Measurements from ENCODE around the gene TMEM184B.

The TMEM184B gene

DNA sequence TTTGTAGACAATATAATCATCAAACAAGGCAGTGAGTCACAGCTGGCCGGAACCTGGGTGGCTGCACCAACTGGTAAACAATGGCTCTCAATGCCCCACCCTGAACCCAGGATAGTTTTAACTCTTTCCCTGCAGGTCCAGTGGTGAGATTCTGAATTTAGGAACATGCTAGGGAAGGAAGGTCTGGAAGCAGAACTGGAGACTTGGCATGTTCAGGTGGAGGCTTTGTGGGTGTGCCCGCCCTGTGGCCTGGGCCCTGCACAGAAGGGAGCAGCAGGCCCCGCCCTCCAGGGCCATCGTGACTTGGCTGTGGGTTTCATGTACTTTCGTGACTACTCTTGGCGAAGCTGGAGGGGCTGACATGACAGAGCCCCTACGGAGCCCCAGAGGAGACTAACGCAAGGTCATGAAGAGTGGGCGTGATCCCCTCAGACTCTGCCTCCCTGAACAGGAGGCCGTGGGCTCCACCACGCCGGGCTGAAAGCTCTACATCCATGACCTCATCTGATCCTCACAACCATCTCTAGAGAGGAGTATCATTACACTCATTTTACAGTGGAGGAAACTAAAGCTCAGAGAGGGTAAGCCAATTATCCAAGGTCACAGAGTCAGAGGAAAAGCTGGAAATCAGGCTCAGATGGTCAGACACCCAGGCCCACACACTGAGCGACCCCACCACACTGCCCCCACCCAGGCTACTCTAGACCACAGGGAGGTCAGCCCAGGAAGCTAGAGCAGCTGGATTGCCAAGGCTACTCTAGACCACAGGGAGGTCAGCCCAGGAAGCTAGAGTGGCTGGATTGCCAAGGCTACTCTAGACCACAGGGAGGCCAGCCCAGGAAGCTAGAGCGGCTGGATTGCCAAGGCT, 43.7 kb downstream of the TMEM184B start:
- in situ Hi-C loops (cut with MboI; ENCODE audit: low sequenced_read_pairs) = no loop called here

DNA sequence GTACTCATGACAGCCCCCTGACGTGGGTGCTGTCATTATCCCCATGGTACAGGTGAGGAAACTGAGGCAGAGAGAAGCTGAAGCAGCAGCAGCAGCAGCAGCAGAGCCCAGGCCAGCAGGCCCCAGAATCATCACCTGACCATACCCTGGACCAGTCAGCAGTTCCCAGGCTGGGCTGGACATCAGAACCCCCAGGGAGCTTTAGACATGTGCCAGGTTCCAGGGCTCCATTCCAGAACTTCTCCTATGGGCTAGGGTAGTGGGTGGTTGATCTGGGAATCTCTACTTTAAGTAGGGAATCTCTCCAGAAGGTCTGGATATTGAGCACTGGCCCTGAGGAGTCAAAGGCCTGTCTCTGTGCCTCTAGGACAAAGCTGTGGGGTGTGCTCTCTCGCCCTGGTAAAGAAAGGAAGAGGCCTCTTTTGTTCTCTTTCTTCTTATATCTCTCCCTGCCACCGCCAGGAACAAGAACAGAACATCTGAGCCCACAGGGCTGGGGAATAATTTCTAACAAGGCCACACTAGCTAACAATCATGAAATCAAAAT, 44.4 kb downstream of the TMEM184B start:
- in situ Hi-C loops (cut with MboI; ENCODE audit: low sequenced_read_pairs) = no loop called here

DNA sequence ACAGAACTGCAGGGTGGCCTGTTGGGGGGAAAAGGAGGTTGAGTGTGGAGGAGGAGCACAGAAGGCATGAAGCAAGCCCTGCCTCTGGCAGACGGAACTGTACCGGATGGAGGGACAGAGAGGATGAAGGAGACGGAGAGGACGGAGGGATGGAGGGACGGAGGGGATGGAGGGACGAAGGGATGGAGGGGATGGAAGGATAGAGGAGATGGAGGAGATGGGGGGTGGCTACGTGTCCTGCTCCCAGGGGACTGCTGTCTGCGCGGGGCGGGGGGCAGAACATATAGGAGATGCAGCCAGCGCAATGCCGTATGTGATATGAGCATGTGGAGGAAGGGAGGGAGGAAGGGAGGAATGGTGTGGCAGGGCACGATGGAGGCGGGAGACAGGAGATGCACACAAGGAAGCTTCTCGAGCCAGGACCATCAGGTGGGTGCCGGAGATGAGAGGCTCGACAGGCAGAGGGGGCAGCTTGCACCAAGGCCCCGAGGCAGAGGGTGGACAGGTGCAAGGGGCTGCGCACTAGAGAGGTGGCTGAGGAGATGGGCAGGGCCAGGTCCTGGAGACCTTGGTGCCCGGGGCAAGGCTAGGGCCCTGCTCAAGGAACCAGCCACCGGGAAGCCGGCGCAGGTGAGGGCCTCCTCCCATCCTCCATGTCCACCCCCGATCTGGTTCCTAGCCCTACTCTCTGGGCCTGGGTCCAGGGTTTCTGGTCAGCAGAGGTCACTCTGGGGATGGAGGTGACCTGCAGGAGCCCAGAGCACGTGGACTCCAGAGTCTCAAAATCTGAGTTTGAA, 45.8 kb downstream of the TMEM184B start:
- in situ Hi-C loops (cut with MboI; ENCODE audit: low sequenced_read_pairs) = no loop called here

DNA sequence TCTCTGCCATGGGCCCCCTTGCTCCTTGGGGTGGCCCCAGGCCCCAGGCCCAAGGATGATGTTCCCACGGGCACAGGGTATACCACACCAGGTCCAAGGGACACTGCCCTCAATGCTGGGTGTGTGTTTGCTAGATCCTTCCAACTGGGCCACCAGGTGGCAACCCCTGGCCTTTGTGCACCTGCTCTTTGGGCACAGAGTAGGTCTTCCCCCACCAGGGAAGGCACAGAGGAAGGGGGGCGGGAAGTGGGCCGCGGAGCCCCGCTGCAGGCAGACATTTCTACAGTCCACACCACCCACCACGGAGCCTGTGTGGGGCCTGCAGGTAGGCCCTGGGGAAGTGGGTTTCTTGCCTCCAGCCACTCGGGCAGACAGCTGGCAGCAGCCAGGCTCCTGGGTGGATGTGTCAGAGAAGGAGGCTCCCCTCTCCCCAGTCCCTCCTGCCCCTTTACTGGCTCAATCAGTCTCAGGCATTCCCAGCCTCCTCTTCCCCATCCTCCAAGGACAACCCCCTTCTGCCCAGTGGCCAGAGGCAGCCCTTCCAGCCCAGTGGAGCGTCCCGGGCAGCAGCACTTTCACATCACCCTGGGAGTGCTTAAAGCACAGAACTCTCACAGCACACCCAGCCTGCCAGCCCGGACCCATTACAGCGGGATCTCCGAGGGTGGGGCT, 49.4 kb downstream of the TMEM184B start:
- in situ Hi-C loops (cut with MboI; ENCODE audit: low sequenced_read_pairs) = no loop called here

DNA sequence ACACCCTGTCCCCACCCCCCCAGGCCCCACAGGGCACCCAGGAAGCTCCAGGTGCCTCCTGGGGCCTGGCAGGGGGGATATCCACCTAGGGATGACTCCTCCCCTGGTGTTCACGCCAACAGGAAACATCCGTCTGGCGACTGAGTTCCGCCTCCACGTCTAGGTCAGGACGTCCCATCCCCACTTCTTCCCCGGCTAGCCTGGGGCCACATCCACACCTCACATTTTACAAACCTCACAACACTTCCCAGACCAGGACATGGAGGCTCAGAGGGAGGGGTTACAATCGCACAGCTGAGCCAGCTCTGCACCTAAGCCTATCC, 50.1 kb downstream of the TMEM184B start:
- in situ Hi-C loops (cut with MboI; ENCODE audit: low sequenced_read_pairs) = no loop called here

DNA sequence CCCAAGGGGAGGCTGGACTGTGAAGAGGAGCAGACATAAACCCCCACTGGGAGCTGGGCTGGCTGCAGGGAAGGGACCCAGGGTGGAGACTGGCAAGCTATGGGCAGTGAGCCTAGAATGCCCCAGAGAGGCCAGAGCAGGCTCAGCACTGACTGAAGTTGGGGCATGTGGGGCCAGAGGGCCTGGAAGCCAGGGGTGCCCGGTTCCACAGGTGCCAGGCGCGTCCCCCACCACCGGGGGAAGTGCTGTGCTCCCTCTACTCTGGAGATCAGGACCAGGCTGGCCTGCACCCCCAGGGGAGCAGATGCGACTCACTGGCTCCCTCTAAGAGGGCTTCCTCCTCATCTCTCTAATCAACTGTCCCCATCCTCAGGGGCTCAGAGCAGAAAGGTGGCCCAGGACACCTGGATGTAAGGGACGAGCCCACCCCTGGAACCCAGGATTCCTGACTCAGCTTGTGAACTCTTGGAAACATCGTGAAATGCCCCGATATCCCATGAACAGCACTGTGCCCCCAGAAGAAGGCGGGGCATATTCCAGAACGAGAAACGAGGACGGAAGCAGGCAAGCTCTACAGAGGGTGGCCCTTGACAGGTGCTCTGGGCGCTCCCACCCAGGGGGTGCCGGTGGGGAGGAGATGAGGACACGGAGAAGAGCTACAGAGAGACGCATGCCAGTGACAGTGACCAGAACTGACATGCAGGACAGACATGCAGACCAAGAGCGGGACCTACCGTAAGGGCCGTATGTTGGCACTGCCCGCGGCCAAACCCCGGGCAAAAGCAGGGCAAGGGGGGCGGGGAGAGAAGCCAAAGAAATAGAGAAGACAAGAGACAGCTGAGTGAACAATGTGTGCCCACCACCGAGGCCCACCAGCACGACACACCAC, 50.7 kb downstream of the TMEM184B start:
- in situ Hi-C loops (cut with MboI; ENCODE audit: low sequenced_read_pairs) = no loop called here

DNA sequence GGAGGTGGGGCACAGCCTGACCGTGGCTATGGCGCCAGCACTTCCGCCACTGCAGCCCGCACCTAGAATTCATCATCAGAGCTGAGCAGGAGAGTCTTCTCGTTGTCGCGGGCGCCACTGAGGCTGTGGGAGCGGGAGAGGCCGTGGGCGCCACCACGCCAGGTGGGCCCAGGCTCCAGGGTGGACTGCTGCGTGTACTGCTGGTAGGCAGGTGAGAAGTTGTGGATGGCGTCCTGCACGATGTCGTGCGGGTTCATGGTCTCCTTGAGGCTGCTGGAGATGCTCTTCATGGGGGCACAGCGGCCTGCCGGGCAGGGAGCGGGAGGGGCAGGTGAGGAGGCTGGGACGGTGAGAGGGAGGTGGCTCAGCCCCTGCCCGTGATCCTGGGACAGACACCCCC, 51.4 kb downstream of the TMEM184B start:
- in situ Hi-C loops (cut with MboI; ENCODE audit: low sequenced_read_pairs) = no loop called here

DNA sequence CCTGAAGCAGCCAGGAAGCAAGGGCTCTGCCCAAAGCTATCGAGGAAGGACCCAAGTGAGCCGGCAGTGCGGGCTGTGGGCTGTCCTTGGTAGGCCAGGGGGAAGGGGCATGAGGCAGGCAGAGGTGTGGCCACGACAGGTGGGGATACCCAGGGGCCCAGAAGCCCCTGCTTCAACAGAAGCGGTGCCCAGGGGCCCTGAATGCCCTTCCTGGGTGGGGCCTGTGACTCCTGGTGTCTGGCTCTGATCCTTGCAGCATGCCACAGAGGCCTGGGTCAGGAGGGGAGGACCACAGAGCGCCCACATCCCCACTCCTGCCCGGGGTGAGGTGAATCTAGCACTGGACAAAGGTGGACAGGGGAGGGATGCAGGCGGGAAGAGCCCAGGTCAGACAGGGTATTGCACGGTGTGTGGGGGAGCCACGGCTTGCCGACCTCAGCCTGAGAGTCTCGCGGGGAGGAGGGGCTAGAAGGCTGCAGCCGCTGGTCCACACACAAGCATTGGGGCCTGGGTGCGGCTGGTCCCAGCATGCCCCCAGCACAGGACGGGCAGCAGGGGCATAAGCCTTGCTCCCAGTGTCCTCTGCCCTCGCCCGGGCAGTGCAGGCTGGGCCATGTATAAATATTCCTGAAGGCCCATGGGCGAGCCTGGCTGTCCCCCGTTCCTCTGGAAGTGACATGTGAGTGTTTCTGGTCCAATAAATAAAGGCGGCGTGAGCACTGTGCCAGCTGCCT, 52.0 kb downstream of the TMEM184B start:
- in situ Hi-C loops (cut with MboI; ENCODE audit: low sequenced_read_pairs) = no loop called here

DNA sequence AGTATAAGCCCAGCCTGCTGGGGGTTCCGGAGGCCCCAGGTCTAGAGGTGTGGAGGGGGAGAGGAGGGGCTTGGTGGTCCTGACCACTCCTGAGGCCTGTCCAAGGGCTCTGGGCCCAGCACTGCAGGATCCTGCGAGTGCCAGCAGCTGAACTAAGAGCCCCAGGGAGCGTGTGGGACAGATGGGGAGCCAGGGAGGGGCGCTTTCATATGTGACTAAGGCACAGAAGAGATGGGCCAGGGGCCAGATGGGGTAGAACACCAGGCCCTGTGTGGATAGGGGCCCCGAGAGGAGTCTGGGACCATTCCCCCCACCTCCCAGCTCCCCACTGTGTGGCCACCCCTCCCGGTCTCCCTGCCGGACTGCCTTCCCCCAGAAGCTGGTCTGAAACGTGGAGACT, 52.6 kb downstream of the TMEM184B start:
- in situ Hi-C loops (cut with MboI; ENCODE audit: low sequenced_read_pairs) = no loop called here

DNA sequence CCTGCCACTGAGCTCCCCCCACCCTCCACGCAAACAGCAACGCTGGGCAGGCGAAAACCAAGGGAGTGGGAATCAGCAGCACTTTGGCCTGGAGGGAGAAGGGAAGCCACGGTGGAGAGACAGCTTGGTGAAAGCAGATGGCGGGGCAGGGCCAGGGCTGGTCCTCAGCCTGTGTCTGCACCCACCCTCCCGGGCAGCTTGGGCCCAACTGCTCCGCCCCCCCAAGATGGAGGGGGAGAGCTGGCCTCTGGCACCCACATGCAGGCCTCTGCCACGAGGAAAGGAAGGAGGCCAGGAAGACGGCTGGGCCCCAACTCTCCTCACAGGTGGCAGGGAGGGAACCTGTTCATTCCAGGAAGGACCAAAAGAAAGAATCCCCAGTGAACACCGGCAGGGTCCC, 53.2 kb downstream of the TMEM184B start:
- in situ Hi-C loops (cut with MboI; ENCODE audit: low sequenced_read_pairs) = no loop called here

DNA sequence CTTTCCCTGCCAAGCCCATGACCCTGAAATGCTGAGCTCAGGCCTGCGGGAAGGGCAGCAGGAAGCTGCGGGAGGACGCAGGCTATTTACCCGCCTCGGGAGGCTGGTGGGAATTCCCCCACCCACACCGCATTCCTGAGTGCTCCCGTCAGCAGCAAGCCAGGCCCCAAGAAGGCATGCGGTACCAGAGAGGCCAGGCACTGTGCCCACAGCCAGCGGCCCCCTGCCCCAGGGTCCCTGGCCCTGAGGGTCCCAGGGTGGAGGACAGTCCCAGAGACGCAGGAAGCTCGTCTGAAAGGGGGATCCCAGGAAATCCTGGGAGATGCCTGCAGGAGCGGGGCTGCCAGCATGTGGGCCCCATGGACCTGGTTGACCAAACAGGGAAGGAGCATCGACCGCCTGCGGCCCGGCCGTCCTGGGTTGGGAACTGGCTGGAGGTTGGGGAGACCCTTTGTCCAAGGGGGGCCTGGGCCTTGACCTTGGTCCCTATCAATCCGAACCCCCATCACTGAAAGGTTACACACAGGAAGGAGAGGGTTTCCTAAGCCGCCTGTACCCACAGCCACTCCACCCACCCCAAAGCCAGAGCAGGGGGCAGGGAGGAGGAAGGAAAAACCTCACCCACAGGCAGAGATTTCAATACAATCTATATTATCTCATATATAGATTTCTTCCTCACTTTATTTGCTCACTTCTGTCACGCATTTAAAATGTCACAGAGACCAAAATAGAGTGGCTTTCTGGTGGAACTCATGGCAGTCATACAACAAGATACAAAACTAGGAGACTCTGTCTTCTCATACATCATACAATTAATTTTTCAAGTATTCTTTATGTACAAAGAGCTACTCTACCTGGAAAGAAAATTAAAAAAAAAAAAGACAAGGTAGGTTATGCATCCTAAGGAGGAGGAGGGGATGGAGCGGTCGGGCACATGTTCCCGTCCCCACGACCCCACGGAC, 53.9 kb downstream of the TMEM184B start:
- in situ Hi-C loops (cut with MboI; ENCODE audit: low sequenced_read_pairs) = no loop called here

DNA sequence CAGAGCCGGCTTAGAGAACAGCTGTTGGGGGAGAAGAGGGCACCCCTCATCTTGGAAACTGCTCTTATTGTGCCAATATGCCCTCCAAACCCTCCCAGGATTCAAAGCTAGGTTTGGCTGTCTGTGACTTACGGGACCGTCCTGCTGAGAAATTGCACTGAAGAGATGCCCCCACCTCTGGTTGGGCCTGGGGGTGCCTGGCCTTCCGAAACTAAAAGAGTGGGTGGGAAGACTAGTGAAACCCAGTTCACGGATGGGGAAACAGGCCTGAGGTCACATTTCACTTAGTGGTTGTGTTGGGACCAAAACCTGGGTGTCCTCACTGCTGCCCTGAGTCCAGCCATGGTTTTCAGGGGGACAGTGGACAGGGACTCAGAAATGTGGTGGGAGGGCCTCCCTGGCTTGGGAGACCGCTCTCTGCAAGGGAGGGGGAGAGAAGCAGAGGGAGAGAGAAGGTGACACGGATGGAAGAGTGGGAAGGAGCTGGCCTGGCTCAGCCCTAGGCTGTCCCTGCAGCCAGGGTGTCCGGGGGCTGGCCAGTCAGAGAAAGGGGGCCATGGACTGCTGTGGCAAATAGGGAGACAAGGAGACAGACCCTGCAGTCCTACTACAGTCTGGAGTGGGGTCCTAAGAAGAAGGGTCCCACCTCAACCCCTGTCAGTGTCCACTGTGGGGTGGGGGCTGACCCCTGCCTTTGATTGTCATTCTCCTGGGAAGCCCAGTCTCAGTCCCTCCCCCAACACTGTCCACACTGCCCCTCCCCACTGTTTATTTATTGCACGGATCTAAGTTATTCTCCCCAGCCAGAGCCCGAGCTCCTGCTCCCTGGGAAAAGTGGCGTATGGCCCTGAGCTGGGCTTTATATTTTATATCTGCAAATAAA, 57.4 kb downstream of the TMEM184B start:
- in situ Hi-C loops (cut with MboI; ENCODE audit: low sequenced_read_pairs) = no loop called here

DNA sequence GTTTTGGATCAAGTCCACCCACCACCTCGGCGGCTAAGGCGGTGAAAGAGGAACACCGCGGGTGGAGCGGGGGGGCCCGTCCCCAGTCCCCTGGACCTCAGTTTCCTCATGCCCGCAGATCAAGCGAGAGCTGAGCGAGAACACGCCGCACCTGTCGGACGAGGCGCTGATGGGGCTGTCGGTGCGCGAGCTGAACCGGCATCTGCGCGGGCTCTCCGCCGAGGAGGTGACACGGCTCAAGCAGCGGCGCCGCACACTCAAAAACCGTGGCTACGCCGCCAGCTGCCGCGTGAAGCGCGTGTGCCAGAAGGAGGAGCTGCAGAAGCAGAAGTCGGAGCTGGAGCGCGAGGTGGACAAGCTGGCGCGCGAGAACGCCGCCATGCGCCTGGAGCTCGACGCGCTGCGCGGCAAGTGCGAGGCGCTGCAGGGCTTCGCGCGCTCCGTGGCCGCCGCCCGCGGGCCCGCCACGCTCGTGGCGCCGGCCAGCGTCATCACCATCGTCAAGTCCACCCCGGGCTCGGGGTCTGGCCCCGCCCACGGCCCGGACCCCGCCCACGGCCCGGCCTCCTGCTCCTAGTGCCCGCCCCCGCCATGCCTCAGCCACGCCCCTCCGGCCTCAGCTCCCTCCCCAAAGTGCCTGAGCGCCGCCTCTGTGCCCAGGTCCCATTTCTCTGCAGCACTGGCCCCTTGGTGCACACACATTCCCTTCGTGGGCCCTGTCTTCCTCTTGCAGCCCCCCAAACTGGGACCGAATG, 58.3 kb downstream of the TMEM184B start:
- in situ Hi-C loops (cut with MboI; ENCODE audit: low sequenced_read_pairs) = no loop called here

DNA sequence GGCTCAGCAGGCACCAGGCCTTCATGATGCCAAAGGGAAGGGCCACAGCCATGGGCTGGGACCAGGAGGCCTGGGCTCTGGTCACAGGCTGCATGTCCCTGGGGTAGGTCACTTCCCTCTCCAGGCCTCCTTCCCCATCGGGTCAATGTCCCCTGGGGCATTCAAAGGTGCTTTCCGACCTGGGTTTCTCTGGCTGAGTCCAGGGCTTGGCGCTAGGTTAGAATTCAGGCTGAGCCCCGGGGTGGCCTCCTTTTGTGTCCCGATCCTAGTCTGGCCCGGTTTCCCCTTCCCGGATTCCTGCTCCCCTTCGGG, 58.9 kb downstream of the TMEM184B start:
- in situ Hi-C loops (cut with MboI; ENCODE audit: low sequenced_read_pairs) = no loop called here

DNA sequence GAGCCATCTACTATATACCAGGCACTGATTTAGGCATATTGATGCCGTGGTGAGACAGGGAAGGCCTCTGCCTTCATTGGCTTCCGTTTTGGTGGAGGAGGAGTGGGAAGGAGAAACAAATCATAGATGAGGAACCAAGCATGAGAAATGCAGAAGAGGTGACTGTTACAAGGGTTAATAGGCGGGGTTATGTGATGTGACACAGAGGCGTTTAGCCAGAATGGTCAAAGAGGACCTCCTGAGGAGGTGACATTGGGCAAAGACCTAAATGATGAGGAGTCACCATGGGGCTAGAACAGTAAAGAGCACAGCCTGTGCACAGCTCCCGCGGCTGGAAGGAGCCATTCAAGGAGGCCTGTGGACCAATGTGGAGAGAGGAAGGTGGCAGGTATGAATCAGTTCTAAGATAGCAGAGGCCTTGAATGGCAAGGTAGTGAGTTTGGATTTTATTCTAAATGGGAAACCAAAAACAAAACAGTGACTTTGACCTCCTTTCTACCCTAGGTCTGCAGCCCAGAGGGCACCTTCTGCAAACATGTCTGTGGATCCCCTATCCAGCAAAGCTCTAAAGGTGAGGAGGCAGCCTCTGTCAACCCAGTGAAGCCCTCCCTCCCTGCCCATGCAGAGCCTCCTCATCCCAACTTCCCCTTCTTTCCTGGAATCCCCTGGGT, 59.4 kb downstream of the TMEM184B start:
- in situ Hi-C loops (cut with MboI; ENCODE audit: low sequenced_read_pairs) = no loop called here

DNA sequence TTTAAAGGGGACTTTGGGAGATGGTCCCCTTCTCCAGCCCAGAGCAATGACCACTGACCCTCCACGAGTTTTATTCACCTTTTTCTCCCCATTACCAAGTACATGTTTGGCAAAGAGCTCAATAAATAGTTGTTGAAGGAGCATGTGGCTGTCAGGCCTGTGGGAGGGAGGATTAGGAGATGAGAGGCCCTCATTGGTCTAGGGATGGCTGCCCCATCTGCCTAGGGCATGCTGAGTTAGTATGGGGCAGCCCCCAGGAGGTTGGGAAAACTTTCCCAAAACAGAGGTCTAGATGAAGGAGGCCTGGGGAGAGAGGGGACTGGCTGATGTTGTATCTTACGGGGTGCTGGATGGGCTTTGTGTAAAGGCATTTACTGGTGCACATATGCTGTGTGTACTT, 60.4 kb downstream of the TMEM184B start:
- in situ Hi-C loops (cut with MboI; ENCODE audit: low sequenced_read_pairs) = no loop called here

DNA sequence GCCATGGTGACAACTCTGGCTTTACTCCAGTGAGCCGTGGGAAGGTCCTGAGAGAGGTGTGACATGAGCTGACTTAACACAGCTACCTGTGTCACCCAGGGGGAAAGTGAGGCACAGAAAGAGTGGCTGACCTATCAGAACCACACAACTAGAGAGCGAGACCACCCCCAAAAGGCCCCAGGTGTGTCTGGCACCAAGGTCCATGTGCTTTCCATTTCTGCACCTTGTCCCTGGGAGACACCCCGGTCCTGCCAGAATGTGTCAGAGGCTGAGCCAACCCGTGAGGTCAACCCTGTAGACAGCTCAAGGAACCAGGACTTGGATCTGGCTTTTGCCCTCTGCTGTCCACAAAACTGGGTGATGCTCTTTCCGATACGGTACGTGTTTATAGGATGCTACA, 61.3 kb downstream of the TMEM184B start:
- in situ Hi-C loops (cut with MboI; ENCODE audit: low sequenced_read_pairs) = no loop called here

Data from hTERT RPE-1 (cell line).